Prostate gland (tissue), 2 donors: ENCODE data around the gene NBEA.

ENCODE experiments used
- POLR2A ChIP-seq: fragments of 450-650 bp; IDR thresholded peaks from one replicate; pipeline ENCODE4 v1.6.1; 2016; ENCODE audit warnings: antibody characterized with exemption, mild to moderate bottlenecking
- POLR2AphosphoS5 ChIP-seq: sonication (generic); formaldehyde crosslinking; IDR thresholded peaks from one replicate; pipeline ENCODE4 v1.6.1; 2017; ENCODE audit warnings: antibody characterized with exemption
- TF ChIP-seq, protein P1 (sequence below), 4 experiments: fragments of 200-600 bp in 2 of 4; fragments of 450-650 bp in 2 of 4; sonication (generic) in 2 of 4; IDR thresholded peaks; 1 replicate in 3 of 4; 2 replicates in 1 of 4; pipeline ENCODE4 v1.5.1; 2016 to 2019; ENCODE audit warnings: antibody characterized with exemption in 4 of 4, mild to moderate bottlenecking in 2 of 4, moderate library complexity in 2 of 4

DNA sequence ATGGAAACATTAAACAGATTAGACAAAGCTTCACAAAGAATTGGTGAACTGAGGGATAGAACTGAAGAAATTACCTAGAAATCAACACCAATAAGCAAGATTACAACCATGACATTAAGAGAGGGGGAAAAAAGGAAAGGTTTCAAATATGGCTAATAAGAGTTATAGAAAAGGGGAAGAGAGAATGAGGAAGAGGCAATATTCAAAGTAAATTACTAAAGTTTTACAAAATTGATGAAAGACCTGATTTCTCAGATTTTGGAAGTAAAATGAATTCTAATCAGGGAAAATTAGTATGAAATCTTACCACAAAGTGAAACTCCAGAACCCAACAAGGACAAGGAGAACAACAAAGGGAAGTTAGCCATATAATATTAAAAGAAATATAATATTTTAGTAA, 187.4 kb downstream of the NBEA start:
- TF ChIP-seq, protein P1, sequence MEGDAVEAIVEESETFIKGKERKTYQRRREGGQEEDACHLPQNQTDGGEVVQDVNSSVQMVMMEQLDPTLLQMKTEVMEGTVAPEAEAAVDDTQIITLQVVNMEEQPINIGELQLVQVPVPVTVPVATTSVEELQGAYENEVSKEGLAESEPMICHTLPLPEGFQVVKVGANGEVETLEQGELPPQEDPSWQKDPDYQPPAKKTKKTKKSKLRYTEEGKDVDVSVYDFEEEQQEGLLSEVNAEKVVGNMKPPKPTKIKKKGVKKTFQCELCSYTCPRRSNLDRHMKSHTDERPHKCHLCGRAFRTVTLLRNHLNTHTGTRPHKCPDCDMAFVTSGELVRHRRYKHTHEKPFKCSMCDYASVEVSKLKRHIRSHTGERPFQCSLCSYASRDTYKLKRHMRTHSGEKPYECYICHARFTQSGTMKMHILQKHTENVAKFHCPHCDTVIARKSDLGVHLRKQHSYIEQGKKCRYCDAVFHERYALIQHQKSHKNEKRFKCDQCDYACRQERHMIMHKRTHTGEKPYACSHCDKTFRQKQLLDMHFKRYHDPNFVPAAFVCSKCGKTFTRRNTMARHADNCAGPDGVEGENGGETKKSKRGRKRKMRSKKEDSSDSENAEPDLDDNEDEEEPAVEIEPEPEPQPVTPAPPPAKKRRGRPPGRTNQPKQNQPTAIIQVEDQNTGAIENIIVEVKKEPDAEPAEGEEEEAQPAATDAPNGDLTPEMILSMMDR (IDR thresholded peaks at IDR 0.05), result no peak
- TF ChIP-seq POLR2AphosphoS5 (no peak), POLR2A (no peak)
